NCI-H69 (cell line): ENCODE measurements around the gene IGDCC3.

ENCODE experiments used
- DNase-seq: peaks from one replicate; lab custom pipeline; 2025; lab: John Stamatoyannopoulos, UW

Gene IGDCC3

DNA sequence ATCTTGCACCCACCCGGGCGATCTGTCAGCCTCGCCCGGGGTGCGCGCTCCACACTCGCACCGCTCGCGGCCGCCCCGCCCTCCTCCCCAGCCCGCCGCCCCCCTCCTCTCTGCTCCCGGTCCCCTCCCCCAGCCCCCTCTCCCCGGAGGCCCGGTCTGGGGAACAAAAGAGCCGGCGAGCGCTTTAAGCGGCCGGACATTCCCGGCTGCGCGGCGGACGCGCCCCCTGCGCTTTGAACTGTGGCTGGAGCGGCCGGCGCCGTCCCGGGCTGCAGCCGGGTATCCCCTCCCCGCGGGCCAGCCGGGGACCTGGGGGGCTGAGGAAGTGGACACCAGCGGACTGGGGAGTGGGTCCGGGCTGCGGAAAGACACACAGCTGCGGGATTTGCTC is at the start of gene IGDCC3:
TSS of gene IGDCC3 (minus strand) at position 27 of the 391 bp plus-strand sequence. CDS start 214 bp downstream, outside the sequence.
- DNase-seq, result peak; percentile 68

DNA sequence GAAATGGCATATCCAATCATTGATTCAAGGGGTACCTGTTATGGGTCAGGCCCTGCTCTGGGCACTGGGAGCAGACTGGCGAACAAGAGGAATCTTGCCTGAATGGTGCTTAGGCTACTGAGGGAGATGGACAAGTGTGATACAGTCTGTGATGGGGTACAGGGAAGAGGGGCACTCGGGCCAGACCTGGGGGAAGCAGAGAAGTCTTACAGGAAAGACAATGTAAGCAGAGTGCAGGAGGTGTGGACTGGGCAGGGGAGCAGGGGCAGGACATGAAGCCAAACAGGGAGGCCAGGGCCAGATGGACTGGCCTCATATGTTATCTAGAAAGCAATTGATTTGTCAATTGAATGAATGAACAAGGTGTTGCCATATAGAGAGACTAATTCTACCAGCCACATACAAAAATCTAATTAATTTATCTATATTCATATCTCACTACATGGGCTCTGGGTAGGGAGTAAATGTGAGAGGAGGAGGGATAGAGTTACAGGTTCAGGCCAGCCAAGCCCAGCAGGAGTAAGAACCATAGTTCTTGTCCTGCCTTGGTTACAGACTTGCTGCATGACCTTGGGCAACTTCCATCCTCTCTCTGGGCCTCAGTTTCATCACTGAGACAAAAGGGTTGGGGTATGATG is 48.5 kb upstream of the IGDCC3 start:
- no peak for DNase-seq

DNA sequence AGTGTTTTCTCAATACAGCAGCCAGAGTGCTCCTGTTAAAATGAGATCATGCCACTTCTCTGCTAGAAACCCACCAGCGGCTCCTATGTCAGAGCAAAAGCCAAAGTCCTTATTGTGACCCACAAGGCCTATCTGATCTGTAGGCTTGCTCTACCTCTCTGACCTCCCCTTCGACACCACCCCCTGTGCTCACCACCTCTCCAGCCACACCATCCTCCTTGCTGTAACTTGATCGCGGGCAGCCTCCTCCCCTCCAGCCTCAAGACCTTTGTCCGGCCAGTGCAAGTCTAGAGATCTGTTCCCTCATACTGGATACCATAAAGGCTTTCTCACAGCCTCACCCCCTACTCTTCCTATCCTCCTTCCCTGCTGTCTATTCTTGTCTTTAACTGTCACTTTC is 46.9 kb upstream of the IGDCC3 start:
- no peak for DNase-seq

DNA sequence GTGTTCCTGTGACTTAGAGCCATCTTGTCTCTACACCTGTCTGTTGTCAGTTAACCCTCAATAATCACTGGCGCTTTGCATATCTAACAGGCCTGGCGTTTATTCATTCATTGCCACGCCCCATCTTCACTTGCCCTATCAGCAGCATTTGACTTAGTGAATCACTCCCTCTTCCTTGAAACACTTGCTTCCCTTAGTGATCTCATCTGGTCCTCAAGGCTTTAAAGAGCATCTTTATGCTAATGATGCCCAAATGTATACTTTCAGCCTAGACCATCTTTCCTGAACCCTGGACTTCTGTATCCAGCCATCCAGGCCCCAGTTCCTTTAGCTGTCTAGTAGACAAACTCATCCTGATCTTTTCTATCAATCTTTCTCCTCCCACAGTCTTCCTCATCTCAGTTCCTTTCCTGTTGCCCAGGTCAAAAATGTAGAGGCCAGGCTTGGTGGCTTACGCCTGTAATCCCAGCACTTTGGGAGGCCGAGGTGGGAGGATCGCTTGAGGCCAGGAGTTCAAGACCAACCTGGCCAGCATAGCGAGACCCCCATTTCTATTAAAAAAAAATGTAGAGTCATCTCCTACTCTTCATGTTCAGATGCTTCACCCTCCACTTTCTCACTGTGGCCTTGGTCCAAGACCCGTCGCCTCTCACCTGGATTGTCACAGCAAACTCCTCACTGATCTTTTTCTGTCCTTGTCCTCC is 46.3 kb upstream of the IGDCC3 start:
- peak; percentile 24 for DNase-seq

DNA sequence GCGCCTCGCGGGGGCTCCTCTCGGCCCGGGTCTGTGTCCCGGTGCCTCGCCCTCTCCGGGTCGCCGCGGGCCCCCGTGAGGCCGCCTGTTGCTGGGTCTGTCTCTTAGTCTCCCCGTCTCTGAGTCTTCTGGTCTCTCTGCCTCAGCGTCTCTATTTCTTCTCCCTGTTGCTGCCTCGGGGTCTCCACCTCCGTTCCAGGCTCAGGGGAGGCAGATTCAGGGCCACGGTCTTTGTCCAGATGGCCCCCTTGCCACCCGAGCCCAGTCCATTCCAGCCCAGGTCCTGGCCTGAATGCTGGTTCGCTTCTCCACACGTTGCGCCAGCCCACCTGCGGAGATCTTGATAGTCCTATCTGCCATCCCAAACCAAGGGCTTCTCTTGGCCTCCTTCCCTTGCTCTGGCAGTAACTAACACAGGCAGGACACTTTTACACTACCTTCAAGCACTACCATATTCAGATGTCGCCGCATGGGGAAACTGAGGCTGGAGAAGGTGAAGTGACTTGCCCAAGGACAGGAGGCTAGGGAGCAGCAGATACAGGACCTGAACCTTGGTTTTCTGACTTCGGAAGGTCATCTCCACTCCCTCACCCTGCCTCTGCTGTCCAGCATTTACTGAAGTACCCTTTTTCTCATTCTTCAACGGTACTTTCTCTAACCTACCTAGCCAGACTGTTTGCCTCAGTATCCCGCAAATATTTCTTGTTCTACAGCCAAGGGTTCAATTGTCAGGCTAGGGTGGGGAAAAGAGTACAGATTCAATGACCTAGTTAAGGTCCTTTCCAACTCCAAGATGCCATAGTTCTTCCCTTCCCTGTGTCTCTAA is 45.6 kb upstream of the IGDCC3 start:
- no peak for DNase-seq

DNA sequence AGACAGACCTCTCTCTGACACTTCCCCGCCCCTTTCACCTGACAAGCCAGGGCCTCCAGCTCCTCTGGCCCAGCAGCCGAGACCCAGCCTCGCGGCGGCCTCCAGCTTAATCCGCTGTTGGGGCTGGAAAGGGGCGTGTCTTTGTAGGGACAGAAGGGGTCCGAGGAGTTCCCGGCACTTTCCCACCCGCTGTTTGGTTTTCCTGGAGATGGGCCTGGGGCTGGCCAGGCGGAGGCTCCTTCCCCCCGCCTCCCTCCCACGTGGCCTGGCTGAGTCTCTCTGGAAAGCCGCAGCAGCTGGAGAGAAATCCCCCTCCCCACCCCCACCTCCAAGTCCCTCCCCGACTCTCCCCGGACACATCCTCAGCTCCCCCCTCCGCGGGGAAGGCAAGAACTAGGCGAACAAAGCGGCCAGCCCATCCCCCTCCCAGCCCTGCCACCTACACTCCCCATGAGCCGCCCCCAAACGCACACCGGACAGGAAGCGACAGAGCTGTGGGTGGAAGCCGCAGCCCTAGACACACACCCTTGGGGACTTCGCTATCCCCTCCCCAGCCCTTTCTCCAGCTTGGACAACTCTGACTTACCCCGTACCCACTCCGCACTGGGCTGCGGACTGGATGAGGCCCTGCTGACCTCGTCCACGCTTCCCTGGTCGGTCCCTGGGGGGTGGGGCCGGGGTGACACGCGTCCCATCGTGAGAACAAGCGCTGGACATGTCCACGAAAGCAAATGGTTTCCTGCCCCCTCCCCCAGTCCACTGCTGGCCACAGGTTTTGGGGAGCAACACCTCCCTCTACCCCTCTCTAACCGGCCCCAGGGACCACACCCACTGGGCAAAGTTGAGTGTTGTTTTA is 43.8 kb upstream of the IGDCC3 start:
- DNase-seq, result peak; percentile 66

DNA sequence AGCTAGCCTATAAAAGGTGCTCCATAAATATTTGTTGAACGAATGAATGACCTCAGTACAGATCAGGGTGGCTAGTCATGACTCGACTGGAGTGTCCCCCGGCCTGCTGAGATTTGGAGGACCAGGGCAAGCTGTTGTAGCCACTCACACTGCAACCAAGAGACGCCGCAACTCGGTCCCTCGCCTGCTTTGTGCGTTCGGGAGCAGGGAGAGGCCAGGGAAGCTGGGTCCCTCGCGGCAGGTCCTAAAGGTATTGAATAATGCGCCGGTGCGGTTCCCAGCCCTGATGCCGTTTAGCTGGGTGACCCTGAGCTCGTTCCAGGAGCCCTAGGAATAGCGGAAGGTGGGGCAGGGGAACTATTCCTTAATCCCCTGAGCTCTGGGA is 43.2 kb upstream of the IGDCC3 start:
- no peak for DNase-seq

DNA sequence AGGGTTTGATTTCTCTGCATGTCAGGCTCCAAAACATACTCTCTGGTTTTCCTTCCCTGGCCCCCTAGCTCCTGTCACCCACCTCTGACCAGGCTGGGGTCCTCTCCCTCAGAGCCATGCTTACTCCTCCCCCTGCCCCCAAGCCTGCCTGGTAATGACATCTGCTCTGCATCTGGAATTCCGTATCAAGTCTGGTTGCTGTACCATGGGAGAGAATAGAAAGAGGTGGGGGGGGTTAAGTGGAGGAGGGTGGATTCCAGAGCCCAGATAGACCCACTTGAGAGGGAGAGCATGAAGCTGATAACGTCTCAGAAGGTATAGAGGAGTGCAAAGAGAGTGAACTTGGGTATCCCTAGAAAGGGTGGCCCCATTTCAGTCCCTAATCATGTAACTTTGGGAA is 40.8 kb upstream of the IGDCC3 start:
- no peak for DNase-seq

DNA sequence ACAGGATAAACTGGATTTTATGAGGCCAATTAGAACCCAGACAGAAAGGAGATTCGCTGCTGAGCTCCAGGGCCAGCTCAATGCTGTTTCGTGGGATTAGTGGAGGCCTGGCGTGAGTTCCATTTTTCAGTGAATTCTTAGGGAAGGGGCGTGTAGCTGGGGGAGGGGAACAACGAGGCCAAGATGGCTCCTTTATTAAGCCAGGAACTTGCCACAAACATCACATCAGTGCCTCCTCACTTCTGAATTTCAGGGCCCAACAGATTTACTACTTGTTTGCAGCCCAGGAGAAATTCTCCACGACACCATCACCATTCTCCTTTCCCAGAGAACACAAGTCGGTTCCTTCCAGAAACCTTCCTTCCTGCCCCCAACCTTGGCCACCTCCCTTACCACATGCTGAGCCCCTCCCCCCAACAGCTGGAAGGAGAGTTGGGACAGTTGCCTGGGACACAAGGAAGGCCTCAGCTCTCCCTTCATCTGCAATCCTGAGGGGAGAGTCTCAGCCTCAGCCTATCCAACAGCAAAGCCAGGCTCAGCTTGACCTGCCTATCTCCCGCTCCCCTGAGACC is 39.1 kb upstream of the IGDCC3 start:
- DNase-seq, result no peak

DNA sequence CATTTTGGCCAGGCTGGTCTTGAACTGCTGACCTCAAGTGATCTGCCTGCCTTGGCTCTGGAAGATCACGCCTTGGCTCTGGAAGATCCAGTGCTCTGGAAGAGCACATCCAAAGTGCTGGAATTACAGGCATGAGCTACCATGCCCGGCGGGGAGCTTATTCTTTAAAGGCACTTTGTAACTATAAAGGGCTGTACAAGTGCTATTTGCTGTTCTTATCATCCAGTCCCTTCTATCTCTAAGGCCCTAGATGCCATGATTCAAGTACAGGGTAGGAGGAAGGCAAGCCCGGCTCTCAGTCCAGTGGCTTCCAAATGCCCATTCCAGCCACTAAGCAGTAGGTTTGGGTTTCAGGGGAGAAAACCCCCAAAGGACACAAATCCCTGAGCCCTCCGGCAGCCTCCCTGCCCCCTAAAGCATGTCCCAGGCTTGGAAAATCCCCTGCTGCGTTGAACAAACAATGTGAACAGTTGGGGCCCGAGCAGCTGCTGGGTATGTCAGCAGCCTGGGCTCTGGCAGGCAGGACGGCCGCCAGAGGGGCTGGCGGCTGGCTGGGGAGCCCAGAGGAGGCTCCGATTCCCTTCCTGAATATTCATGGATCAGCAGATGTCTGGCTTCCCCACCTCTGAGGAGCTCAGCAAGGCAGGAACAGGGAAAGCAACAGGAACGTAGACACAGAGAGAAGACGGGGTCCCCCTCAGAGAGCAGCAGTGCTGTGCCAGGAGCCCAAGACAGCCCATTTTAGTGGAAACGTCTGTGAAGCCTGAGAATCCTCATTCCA is 37.2 kb upstream of the IGDCC3 start:
- peak; percentile 93 for DNase-seq

DNA sequence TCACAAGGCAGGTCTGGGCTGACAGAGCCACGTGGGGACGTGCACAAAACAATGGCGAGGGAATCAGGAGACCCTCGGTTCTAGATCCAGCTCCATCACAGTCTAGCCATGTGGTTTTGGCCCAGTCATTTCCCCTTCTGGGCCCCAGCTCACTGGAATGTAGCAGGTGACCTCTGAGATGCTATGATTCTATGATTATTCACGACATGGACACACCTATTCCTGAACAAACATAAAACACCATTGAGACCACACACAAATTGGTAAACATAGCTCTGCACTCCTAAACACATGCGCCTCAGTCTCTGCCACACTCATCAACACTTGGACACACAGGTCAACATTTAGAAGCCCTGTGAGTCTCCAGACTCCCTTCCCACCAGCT is 36.0 kb upstream of the IGDCC3 start:
- DNase-seq, result no peak

DNA sequence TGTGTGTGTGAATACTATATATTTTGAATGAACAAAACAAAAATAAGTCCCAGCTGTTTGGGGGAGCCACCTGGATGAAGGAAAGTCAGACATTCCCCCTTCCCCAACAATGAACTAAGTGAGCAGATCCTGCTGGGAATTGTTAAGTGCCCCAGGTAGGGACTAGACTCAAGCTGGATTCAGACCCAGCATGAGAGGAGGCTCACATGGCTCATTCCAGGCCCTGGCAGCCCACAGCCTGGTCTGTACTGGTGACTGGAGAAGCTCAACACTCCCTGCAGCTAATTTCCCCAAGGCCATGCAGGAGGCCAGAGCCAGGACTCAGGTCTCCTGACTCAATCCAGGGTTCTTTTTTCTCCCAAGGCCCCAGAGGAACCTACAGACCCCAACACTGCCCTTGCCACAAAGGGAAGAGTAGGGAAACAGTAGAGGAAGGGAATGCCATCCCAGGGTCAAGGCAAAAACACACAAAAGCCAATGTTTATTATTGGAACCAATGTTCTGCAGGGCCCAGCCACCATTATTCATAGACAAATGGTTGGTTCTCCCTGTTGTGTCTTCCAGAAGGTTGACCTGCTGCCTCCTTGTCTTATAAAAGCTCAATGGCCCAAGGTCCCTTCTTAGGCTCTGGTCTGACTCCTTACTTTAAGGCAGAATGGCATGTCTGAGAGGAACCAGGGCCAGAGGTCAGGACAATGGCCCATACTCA is 35.4 kb upstream of the IGDCC3 start:
- no peak for DNase-seq

DNA sequence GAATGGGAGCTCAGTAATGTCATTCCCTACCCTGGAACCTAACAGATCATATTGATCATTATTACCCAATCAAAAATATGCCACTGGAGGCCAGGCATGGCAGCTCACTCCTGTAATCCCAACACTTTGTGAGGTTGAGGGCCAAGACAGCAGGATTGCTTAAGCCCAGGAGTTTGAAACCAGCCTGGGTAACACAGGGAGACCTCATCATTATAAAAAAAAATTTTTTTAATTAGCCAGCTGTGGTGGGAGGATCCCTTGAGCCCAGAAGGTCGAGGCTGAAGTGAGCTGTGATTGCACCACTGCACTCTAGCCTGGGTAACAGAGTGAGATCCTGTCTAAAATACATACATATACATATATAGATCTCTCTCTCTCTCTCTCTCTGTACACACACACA is 34.8 kb upstream of the IGDCC3 start:
- peak; percentile 28 for DNase-seq

DNA sequence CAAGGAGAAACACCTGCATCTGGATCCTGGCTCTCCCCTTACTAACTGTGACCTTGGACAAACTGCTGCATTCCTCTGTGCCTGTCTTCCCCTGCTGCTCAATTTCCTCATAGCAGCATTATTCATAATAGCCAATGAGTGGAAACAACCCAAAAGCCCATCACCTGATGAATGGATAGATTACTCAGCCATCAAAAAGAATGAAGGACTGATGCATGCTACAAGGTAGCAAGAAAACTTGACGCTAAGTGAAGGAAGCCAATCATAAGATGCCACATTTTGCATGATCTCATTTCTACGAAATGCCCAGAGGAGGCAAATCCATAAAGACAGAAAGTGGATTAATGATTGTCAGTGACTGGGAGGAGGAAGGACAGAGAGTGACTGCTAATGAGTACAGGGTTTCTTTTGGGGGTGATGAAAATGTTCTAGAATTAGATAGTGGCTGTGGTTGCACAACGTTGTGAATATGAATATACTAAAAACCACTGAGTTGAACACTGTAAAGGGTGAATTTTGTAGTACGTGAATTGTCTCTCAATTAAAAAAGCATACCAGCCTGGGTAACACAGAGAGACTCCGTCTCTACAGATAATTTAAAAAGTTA is 33.8 kb upstream of the IGDCC3 start:
- DNase-seq, result no peak

DNA sequence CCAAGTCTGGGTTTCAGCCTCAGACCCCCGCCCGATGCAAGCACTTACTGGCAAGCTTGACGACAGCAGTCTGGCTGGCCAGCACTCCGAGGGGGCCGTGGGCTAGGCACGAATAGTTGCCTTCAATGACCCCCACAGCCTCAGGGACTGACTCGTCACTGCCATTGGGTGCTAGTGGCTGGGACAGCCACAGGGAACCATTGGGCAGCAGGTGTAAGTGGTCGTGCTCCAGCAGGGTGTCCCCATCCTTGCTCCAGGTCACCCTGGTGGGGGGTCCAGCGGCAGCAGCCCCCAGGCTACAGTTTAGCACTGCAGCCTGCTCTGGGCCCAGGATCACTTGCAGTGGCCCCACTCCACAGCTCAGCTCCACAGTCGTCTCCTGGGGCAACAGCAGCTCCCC is 33.2 kb upstream of the IGDCC3 start:
- no peak for DNase-seq

DNA sequence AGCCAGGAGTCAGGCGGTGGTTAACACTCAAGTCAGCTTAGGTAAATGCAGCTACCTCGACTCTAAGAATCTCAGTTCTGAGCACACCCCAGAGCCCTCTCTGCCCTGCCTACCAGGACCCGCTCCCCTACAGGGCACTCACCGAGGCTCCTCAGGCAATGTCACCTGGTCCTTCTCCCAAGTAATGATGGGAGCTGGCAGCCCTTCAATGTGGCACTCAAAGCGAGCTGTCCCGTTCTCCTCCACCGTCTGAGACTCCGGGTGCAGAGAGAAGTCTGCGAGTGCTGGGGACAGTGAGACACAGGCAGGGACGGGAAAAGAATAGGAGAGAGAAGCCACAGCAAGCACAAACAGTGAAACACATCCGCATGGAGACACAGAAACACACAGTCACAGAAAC is 32.2 kb upstream of the IGDCC3 start:
- no peak for DNase-seq

DNA sequence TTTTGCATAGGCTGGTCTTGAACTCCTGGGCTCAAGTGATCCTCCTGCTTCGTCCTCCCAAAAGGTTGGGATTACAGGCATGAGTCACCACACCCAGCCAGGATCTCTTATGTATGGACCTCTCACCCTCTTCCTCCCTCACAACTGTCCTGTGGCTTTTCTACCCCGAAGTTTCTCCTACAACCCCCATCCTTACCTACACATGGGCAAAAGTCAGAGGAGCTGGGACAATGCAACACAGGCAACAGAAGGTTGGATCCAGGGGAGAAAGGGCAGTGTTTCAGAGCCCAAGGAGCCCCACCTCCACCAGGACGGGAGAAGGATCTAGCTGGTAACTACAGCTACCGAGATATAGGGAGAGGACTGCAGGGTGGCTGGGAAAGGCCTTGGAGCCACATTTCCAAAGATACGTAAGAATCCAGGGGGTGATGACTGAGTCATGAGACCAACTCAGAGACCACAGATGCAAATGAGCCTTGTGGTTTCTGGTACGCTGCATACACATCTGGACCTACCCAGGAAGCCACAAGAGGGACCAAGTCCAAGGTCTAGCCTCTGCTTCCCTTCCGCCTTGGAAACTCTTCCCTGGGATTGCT is 31.3 kb upstream of the IGDCC3 start:
- DNase-seq, result no peak

DNA sequence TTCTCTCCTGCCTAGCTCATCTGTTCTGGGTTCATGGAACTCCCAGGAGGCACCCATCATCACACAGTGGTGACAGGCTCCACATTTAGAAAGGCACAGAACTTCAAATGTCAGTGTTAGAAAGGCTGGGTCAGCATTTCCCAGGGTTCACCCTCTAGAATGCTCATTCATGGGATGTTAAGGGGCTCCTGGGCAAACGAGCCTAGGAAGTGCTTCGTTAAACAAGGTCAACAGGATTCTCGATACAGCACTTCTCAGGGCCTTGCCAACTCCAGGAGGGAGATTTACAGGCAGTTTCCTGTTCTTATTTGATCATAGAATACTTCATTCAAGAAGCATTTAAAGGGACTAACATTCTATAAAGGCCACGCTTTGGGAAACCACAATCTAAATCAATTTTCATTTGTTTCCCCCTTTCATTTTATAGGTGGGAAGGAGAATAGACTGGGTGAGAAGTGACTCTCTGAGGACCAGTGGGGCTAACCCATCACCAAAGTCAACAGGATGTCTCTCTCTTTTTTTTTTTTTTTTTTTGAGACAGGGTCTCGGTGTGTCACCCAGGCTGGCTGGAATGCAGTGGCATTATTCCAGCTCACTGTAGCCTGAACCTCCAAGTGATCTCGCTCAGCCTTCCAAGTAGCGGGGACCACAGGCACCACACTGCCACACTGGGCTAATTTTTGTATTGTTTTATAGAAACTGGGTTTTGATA is 30.7 kb upstream of the IGDCC3 start:
- DNase-seq, result no peak
